ENCODE data around the gene CCM2L. TPM values are rescaled to one million over a fixed set of nuclear protein-coding genes. Genes with fewer than 3 reads are reported as not detected.

The CCM2L gene
- total and polyA plus RNA-seq, 2 donors (not counting 3 experiments of a cell fraction or from before 2014, with no cell fraction given), result 10.8 to 13.4 TPM

DNA sequence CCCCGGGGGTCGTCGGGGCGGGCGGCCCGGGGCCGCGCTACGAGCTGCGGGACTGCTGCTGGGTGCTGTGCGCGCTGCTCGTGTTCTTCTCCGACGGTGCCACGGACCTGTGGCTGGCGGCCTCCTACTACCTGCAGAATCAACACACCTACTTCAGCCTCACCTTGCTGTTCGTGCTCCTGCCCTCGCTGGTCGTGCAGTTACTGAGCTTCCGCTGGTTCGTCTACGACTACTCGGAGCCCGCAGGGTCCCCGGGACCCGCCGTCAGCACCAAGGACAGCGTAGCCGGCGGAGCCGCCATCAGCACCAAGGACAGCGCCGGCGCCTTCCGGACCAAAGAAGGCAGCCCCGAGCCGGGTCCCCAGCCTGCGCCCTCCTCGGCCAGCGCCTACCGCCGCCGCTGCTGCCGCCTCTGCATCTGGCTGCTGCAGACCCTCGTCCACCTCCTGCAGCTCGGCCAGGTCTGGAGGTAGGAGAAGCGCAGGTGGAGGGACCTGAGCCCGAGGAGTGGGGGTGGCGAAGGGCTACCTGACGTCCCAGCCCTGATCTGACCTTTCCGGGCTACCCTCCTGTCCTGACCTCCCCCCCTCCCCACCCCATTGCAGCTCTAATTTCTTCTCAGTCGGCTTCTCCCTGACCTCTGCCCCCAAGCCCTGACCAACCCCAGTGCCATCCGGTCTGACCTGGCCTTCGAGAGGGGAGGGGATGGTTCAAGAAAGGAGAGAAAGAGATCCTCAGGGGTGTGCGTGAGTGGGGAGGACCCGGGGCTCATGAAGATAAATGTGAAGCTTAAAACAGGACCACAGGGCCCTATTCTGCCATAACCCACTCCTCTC is 41.7 kb upstream of the CCM2L start:
- H3K9me1 ChIP-seq (replicated peaks; ENCODE audit: control insufficient read depth, extremely low read depth, insufficient read depth, low read length), result no peaks in the 10 kb centered on the region
- H4K20me1 ChIP-seq (replicated peaks; ENCODE audit: control insufficient read depth, extremely low read depth, insufficient read depth, low read length), result no peaks in the 10 kb centered on the region
- no peak overlapping the region for H3K4me2 ChIP-seq (ENCODE audit: insufficient read depth, low read length)
- POLR2A ChIA-PET, result no interaction called here
- DNase-seq (ENCODE audit: low read depth, low spot score) (peak; percentile 69), FAIRE-seq (peak; percentile 46)
- H3K27ac ChIP-seq (ENCODE audit: insufficient read depth, low read depth, low read length), result no peak overlapping the region
- CTCF ChIA-PET, result interaction anchor here (1.0 to 1.7 kb wide), 4 partner anchors 16 to 122 kb away, joined by 3 to 13 read pairs (median 6); partner anchors contain the start of gene PDRG1
- H3K9ac ChIP-seq (replicated peaks; ENCODE audit: extremely low read depth, insufficient read depth, low read length), result no peak overlapping the region
- H3K27me3 ChIP-seq (ENCODE audit: control insufficient read depth in 2 of 2, insufficient read depth in 2 of 2, low read length in 2 of 2), result peaks cover 24 to 25% of the 10 kb centered on the region in 2 experiments
- H3K79me2 ChIP-seq (ENCODE audit: control insufficient read depth, insufficient read depth, low read length), result no peaks in the 10 kb centered on the region
- intact Hi-C loops (cut with micrococcal nuclease), result loop anchor here (1.0 kb wide), 1 partner anchor 40 kb away; no protein-coding TSS in a partner anchor
- H3K9me3 ChIP-seq (replicated peaks; ENCODE audit: control insufficient read depth, insufficient read depth, low read length), result no peaks in the 10 kb centered on the region
- no peak overlapping the region for H3K4me3 ChIP-seq (replicated peaks in 1 of 3; ENCODE audit: insufficient read depth in 1 of 3, low read depth in 1 of 3, low read length in 3 of 3)
- TF ChIP-seq, protein P1, sequence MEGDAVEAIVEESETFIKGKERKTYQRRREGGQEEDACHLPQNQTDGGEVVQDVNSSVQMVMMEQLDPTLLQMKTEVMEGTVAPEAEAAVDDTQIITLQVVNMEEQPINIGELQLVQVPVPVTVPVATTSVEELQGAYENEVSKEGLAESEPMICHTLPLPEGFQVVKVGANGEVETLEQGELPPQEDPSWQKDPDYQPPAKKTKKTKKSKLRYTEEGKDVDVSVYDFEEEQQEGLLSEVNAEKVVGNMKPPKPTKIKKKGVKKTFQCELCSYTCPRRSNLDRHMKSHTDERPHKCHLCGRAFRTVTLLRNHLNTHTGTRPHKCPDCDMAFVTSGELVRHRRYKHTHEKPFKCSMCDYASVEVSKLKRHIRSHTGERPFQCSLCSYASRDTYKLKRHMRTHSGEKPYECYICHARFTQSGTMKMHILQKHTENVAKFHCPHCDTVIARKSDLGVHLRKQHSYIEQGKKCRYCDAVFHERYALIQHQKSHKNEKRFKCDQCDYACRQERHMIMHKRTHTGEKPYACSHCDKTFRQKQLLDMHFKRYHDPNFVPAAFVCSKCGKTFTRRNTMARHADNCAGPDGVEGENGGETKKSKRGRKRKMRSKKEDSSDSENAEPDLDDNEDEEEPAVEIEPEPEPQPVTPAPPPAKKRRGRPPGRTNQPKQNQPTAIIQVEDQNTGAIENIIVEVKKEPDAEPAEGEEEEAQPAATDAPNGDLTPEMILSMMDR (IDR thresholded peaks at IDR 0.05; ENCODE audit: extremely low read depth in 1 of 2, insufficient read depth in 1 of 2, low read depth in 1 of 2, low read length in 2 of 2), result no peak
- TF ChIP-seq, protein P2, sequence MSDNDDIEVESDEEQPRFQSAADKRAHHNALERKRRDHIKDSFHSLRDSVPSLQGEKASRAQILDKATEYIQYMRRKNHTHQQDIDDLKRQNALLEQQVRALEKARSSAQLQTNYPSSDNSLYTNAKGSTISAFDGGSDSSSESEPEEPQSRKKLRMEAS (IDR thresholded peaks at IDR 0.05; ENCODE audit: insufficient read depth, insufficient read length), result no peak
- TF ChIP-seq EZH2 (IDR thresholded peaks at IDR 0.05; ENCODE audit: borderline replicate concordance, low read depth, low read length, severe bottlenecking) (peak; percentile 50), POLR2A (IDR thresholded peaks at IDR 0.05; ENCODE audit: low read depth, low read length) (no peak), GATA2 (IDR thresholded peaks at IDR 0.05; ENCODE audit: insufficient read depth, insufficient read length, low read depth, low read length) (no peak), POLR2AphosphoS5 (IDR thresholded peaks at IDR 0.05; ENCODE audit: insufficient read depth, low read depth, low read length) (peak; percentile 57), JUN (IDR thresholded peaks at IDR 0.05; ENCODE audit: borderline replicate concordance, insufficient read depth, insufficient read length, low read depth) (no peak), FOS (IDR thresholded peaks at IDR 0.05; ENCODE audit: borderline replicate concordance, insufficient read depth, low read length) (no peak)
- H2AFZ ChIP-seq (ENCODE audit: low read depth, low read length), result no peak overlapping the region
- no peaks in the 10 kb centered on the region for H3K36me3 ChIP-seq (ENCODE audit: control insufficient read depth in 2 of 2, extremely low read depth in 1 of 2, insufficient read depth in 2 of 2, low read length in 2 of 2)
- no peaks in the 10 kb centered on the region for H3K4me1 ChIP-seq (ENCODE audit: control insufficient read depth, extremely low read depth, insufficient read depth, low read length)
- BruUV-seq (replicated peaks), result no TSS peak
- dilution Hi-C loops (cut with MboI; ENCODE audit: extremely low pct_ligation_motif_present, low sequenced_read_pairs), result no loop called here

Data from endothelial cell of umbilical vein (primary cell).